SK-N-SH (cell line): Measurements from ENCODE around the gene S100A13. TPM values are rescaled to one million over a fixed set of nuclear protein-coding genes. Genes with fewer than 3 reads are reported as not detected.

Experiments used
- CTCF ChIA-PET: fragments of 300-600, 350-600 bp; formaldehyde crosslinking; extraction: SDS; loops from one replicate; lab custom pipeline; 2021; lab: Yijun Ruan, JAX
- POLR2A ChIA-PET: fragments of 350-600 bp; sonication (Branson Sonifier 250); formaldehyde crosslinking; extraction: SDS; loops from one replicate; lab custom pipeline; 2020; ENCODE audit warnings: antibody characterized with exemption, inconsistent platforms; lab: Yijun Ruan, JAX
- DNase-seq: peaks from one replicate; pipeline ENCODE4 v3.0.0; 2012
- H2AFZ ChIP-seq: fragments of 200-600 bp; sonication (generic); 2 replicates; pipeline ENCODE4 v1.8.1; 2016; ENCODE audit warnings: antibody characterized with exemption, mild to moderate bottlenecking, low read depth
- H3F3A ChIP-seq: fragments of 200-600 bp; sonication (generic); replicated peaks from 2 replicates; pipeline ENCODE3; 2016; ENCODE audit warnings: antibody characterized with exemption, mild to moderate bottlenecking; ENCODE audit not compliant: insufficient read depth
- H3K27ac ChIP-seq, 2 experiments: fragments of 200-500 bp in 1 of 2; fragments of 200-600 bp in 1 of 2; sonication (Bioruptor generic) in 1 of 2; sonication (generic), shearing (Covaris generic) in 1 of 2; 2 replicates each; pipeline versions ENCODE4 v1.5.1 to v1.6.1; 2014 to 2016; ENCODE audit warnings: low read depth in 2 of 2, inconsistent platforms in 1 of 2, low read length in 1 of 2, mild to moderate bottlenecking in 1 of 2, mixed read lengths in 1 of 2
- H3K27me3 ChIP-seq: fragments of 200-600 bp; sonication (generic), shearing (Covaris generic); 2 replicates; pipeline ENCODE4 v1.6.1; 2016; ENCODE audit warnings: mixed run types; ENCODE audit not compliant: insufficient read depth
- H3K36me3 ChIP-seq, 2 experiments: fragments of 200-500 bp in 1 of 2; fragments of 200-600 bp in 1 of 2; sonication (Bioruptor generic) in 1 of 2; sonication (generic) in 1 of 2; replicated peaks in 1 of 2; 2 replicates each; pipeline versions ENCODE3 to v1.5.1; 2014 to 2016; ENCODE audit warnings: low read length in 1 of 2, mild to moderate bottlenecking in 1 of 2; ENCODE audit not compliant: insufficient read depth in 2 of 2, control insufficient read depth in 1 of 2
- H3K4me1 ChIP-seq, 2 experiments: fragments of 200-500 bp in 1 of 2; fragments of 200-600 bp in 1 of 2; sonication (Bioruptor generic) in 1 of 2; sonication (generic), shearing (Covaris generic) in 1 of 2; 2 replicates each; pipeline versions ENCODE4 v1.5.1 to v1.6.1; 2014 to 2016; ENCODE audit warnings: low read depth in 1 of 2, low read length in 1 of 2, mixed run types in 1 of 2; ENCODE audit not compliant: insufficient read depth in 2 of 2, control insufficient read depth in 1 of 2
- H3K4me2 ChIP-seq: fragments of 200-600 bp; sonication (generic), shearing (Covaris generic); 2 replicates; pipeline ENCODE4 v1.6.1; 2017; ENCODE audit warnings: mixed run types
- H3K4me3 ChIP-seq, 2 experiments: fragments of 200-500 bp in 1 of 2; fragments of 200-600 bp in 1 of 2; sonication (Bioruptor generic) in 1 of 2; sonication (generic), shearing (Covaris generic) in 1 of 2; 2 replicates each; pipeline versions ENCODE4 v1.5.1 to v1.8.1; 2014 to 2016; ENCODE audit warnings: low read depth in 2 of 2, inconsistent platforms in 1 of 2, low read length in 1 of 2, mild to moderate bottlenecking in 1 of 2, mixed read lengths in 1 of 2, moderate library complexity in 1 of 2
- H3K79me2 ChIP-seq: fragments of 200-600 bp; sonication (generic); 2 replicates; pipeline ENCODE4 v1.8.1; 2017; ENCODE audit warnings: mild to moderate bottlenecking; ENCODE audit not compliant: insufficient read depth
- H3K9ac ChIP-seq: fragments of 200-600 bp; sonication (generic); 2 replicates; pipeline ENCODE4 v1.6.1; 2017; ENCODE audit warnings: mixed run types
- H3K9me2 ChIP-seq: fragments of 200-600 bp; sonication (generic); 2 replicates; pipeline ENCODE4 v1.6.1; 2017; ENCODE audit warnings: mixed run types
- H3K9me3 ChIP-seq: fragments of 200-600 bp; sonication (generic); 2 replicates; pipeline ENCODE4 v1.6.1; 2017; ENCODE audit warnings: mixed run types, mild to moderate bottlenecking, moderate library complexity
- H4K20me1 ChIP-seq: fragments of 200-600 bp; sonication (generic); 2 replicates; pipeline ENCODE4 v1.6.1; 2017; ENCODE audit warnings: mild to moderate bottlenecking, mixed run types; ENCODE audit not compliant: insufficient read depth
- FOXM1 ChIP-seq: IDR thresholded peaks from 2 replicates; pipeline ENCODE4 v1.4.0; 2012; ENCODE audit warnings: low read depth, mild to moderate bottlenecking
- RCOR1 ChIP-seq: fragments of 150-350 bp; IDR thresholded peaks from 2 replicates; pipeline ENCODE4 v1.6.1; 2017; ENCODE audit warnings: antibody characterized with exemption, low read length
- WGBS: methylation state at CpG from one replicate; pipeline ENCODE4 v1.1.6; 2017; ENCODE audit warnings: low lambda C conversion rate; 5-methylcytosine and 5-hydroxymethylcytosine counted together
- polyA plus RNA-seq, 3 experiments: library from polyadenylated mRNA; depleted of rRNA; stranded (reverse); fragments of >200 nt; gene quantifications; 2 replicates each; pipeline ENCODE4 v1.2.3, GENCODE V29; 2012
- TF ChIP-seq, protein P1 (sequence below): fragments of 150-350 bp; IDR thresholded peaks from 2 replicates; pipeline ENCODE4 v1.6.1; 2016; ENCODE audit warnings: mild to moderate bottlenecking, low read depth, low read length
- TF ChIP-seq, protein P2 (sequence below): IDR thresholded peaks from 2 replicates; pipeline ENCODE4 v1.4.0; 2012; ENCODE audit warnings: low read depth, borderline replicate concordance

The S100A13 gene
- polyA plus RNA-seq, 1 of the 3 experiments (the other 2 are of a cell fraction), result 12.3 TPM

DNA sequence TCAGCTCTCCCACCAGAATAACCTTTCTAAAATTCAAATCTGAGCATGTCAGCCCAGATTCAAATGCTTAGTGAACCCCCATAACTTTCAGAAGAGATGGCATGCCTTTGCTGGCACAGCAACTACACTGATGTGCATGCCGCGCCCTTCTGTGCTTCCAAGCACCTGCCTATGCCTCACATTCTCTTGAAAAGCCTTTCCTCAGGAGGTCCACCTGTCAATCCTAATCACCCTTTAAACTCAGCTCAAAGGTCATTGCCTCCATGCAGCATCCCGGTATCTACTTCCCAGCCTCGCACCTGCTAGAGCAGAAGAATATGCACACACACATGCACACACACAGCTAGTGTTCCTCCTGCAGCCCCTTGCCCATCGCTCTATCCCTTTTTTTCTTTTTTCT is 56.4 kb downstream of the S100A13 start (continued):
- TF ChIP-seq, protein P1, sequence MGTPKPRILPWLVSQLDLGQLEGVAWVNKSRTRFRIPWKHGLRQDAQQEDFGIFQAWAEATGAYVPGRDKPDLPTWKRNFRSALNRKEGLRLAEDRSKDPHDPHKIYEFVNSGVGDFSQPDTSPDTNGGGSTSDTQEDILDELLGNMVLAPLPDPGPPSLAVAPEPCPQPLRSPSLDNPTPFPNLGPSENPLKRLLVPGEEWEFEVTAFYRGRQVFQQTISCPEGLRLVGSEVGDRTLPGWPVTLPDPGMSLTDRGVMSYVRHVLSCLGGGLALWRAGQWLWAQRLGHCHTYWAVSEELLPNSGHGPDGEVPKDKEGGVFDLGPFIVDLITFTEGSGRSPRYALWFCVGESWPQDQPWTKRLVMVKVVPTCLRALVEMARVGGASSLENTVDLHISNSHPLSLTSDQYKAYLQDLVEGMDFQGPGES, result no peak

DNA sequence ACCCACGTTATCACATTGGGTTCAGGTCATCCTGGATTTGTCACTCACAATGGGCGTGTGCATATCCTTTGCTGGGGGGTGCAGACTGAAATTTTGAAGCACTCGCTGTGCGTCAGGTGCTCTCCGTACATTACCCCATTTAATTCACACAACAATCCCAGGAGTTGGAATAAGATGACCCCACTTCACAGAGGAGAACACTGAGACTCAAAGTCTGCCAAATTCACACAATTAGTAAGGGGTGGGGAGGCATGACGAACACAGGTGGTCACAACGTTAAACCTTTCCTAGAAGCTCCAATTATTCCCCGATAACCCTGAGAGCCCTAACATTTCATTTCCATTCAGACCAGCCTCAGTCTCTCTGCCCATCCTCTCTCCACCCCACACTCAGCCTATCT is 57.8 kb downstream of the S100A13 start:
- H3K4me2 ChIP-seq, result no peak overlapping the region
- no peaks in the 10 kb centered on the region for H3K36me3 ChIP-seq
- no peak for DNase-seq
- H3K27me3 ChIP-seq, result no peaks in the 10 kb centered on the region
- H3K4me3 ChIP-seq, result no peak overlapping the region
- peaks cover 33 to 42% of the 10 kb centered on the region in 2 experiments for H3K4me1 ChIP-seq
- H3K9me2 ChIP-seq, result no peaks in the 10 kb centered on the region
- no peak overlapping the region for H3K9ac ChIP-seq
- 83% methylated on average over 8 of the region's 8 CpGs for WGBS
- H3K9me3 ChIP-seq, result no peaks in the 10 kb centered on the region
- H3K79me2 ChIP-seq, result peaks cover 11% of the 10 kb centered on the region
- no peak for TF ChIP-seq RCOR1
- TF ChIP-seq, protein P2, sequence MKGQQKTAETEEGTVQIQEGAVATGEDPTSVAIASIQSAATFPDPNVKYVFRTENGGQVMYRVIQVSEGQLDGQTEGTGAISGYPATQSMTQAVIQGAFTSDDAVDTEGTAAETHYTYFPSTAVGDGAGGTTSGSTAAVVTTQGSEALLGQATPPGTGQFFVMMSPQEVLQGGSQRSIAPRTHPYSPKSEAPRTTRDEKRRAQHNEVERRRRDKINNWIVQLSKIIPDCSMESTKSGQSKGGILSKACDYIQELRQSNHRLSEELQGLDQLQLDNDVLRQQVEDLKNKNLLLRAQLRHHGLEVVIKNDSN, result no peak
- TF ChIP-seq FOXM1, result no peak
- H2AFZ ChIP-seq, result no peak overlapping the region
- peaks cover 26% of the 10 kb centered on the region for H3F3A ChIP-seq
- CTCF ChIA-PET, result interaction anchor here (1.0 to 7.4 kb wide), 13 partner anchors 8 to 76 kb away, joined by 3 to 283 read pairs (median 20); partner anchors contain the start of genes S100A14, S100A3, S100A4 and S100A6
- POLR2A ChIA-PET, result no interaction called here
- H4K20me1 ChIP-seq, result no peaks in the 10 kb centered on the region
- no peak overlapping the region for H3K27ac ChIP-seq

Other genes starting within 250 kb of the S100A13 start
- gene S100A8, start 236.4 kb downstream of the S100A13 start, polyA plus RNA-seq (2012; rRNA removed), result not detected in 2 replicates
- not detected in 2 replicates for gene S100A7A, start 211.0 kb downstream of the S100A13 start, polyA plus RNA-seq (2012; rRNA removed)
- not detected in 2 replicates for gene S100A7, start 166.9 kb downstream of the S100A13 start, polyA plus RNA-seq (2012; rRNA removed)
- gene S100A6, start 91.5 kb downstream of the S100A13 start, polyA plus RNA-seq (2012; rRNA removed), result 844 and 895 TPM in 2 replicates
- 0.15 TPM in 1 of 2 replicates, not detected in the other for gene S100A5, start 86.6 kb downstream of the S100A13 start, polyA plus RNA-seq (2012; rRNA removed)
- 24.6 and 25.4 TPM in 2 replicates for gene S100A4, start 81.7 kb downstream of the S100A13 start, polyA plus RNA-seq (2012; rRNA removed)
- 11.8 and 13.1 TPM in 2 replicates for gene S100A3, start 78.2 kb downstream of the S100A13 start, polyA plus RNA-seq (2012; rRNA removed)
- gene S100A2, start 61.7 kb downstream of the S100A13 start, polyA plus RNA-seq (2012; rRNA removed), result 27.3 and 31.4 TPM in 2 replicates
- gene S100A16, start 14.4 kb downstream of the S100A13 start, polyA plus RNA-seq (2012; rRNA removed), result 512 and 521 TPM in 2 replicates
- 0.15 TPM in 1 of 2 replicates, not detected in the other for gene S100A14, start 11.2 kb downstream of the S100A13 start, polyA plus RNA-seq (2012; rRNA removed)
- gene S100A1, start 929 bp upstream of the S100A13 start, polyA plus RNA-seq (2012; rRNA removed), result 0.18 TPM in 1 of 2 replicates, not detected in the other
- 76.7 and 84.9 TPM in 2 replicates for gene CHTOP, start 6.6 kb upstream of the S100A13 start, polyA plus RNA-seq (2012; rRNA removed)
- gene SNAPIN, start 31.2 kb upstream of the S100A13 start, polyA plus RNA-seq (2012; rRNA removed), result 57.6 and 61.7 TPM in 2 replicates
- gene ILF2, start 43.5 kb upstream of the S100A13 start, polyA plus RNA-seq (2012; rRNA removed), result 189 and 236 TPM in 2 replicates
- gene NPR1, start 51.2 kb upstream of the S100A13 start, polyA plus RNA-seq (2012; rRNA removed), result 0.05 and 0.12 TPM in 2 replicates
- gene INTS3, start 100.5 kb upstream of the S100A13 start, polyA plus RNA-seq (2012; rRNA removed), result 64.3 and 80.9 TPM in 2 replicates
- gene SLC27A3, start 147.9 kb upstream of the S100A13 start, polyA plus RNA-seq (2012; rRNA removed), result 7.6 and 9.0 TPM in 2 replicates